Muscle layer of duodenum (tissue), 2 donors: ENCODE data around the gene TMEM19.

Experiments used
- H3K27ac ChIP-seq: one replicate; pipeline ENCODE4 v1.7.0; 2013; ENCODE audit warnings: mild to moderate bottlenecking, low read length
- H3K27me3 ChIP-seq: one replicate; pipeline ENCODE4 v1.7.0; 2013; ENCODE audit warnings: low read depth, mild to moderate bottlenecking, control low read depth, low read length
- H3K36me3 ChIP-seq, 2 donors: one replicate each; pipeline ENCODE4 v1.7.0; 2013; ENCODE audit warnings: low read length in 2 of 2, control low read depth in 1 of 2, mild to moderate bottlenecking in 1 of 2; ENCODE audit not compliant: insufficient read depth in 2 of 2, control insufficient read depth in 1 of 2
- H3K4me1 ChIP-seq, 2 donors: one replicate each; pipeline ENCODE4 v1.7.0; 2013; ENCODE audit warnings: low read length in 2 of 2, mild to moderate bottlenecking in 2 of 2, control low read depth in 1 of 2, moderate library complexity in 1 of 2; ENCODE audit not compliant: insufficient read depth in 2 of 2, control insufficient read depth in 1 of 2
- H3K4me3 ChIP-seq, 2 donors: one replicate each; pipeline ENCODE4 v1.7.0; 2013; ENCODE audit warnings: low read length in 2 of 2, low read depth in 1 of 2, mild to moderate bottlenecking in 1 of 2
- H3K9me3 ChIP-seq, 2 donors: one replicate each; pipeline ENCODE4 v1.7.0; 2013; ENCODE audit warnings: low read length in 2 of 2, control low read depth in 1 of 2, mild to moderate bottlenecking in 1 of 2; ENCODE audit not compliant: control insufficient read depth in 1 of 2
- donor health status: healthy.

Gene TMEM19

GRCh38 chr12:71719647-71720370 lies 33.9 kb downstream of the TMEM19 start:
- Histone ChIP-seq H3K27ac (no peak overlapping the region), H3K4me1 (no peaks in the 10 kb centered on the region), H3K4me3 (no peak overlapping the region), H3K9me3 (peaks cover 0 to 3% of the 10 kb centered on the region in 2 donors), H3K27me3 (no peaks in the 10 kb centered on the region), H3K36me3 (no peaks in the 10 kb centered on the region)

DNA sequence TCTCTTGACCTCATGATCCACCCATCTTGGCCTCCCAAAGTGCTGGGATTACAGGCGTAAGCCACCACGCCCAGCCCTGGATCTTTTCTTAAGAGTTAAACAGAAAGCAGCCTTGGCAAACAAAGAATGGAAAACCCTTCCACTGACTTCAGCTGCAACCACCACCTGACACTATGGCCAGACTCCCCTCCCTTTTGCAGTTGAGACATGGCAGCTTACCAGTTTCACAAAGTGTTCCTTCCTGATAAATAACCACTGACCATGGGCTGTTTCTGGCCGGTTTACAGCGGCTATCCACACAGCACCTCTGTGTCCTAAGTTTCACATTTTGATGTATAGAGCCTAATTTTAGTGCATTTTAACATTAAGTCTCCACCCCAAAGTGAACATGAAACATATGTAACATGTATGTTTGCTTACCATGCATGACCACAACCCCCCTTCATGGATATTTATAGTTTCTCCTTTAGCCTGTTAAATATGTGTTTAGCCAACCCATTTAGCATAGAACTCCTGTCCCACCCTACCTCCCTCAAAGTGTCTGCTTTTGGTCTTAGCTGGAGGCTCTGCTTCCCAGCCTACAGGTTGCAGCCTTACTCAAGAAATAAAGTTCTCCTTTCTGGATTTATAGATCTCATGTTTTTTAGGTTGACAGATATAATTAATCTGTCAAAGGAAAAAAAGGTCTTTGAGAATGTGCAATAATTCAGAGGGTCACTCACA lies 36.1 kb downstream of the TMEM19 start:
- H3K9me3 ChIP-seq, result no peaks in the 10 kb centered on the region
- H3K4me1 ChIP-seq, result no peaks in the 10 kb centered on the region
- H3K4me3 ChIP-seq, result no peak overlapping the region
- no peak overlapping the region for H3K27ac ChIP-seq
- no peaks in the 10 kb centered on the region for H3K27me3 ChIP-seq
- H3K36me3 ChIP-seq, result no peaks in the 10 kb centered on the region

DNA sequence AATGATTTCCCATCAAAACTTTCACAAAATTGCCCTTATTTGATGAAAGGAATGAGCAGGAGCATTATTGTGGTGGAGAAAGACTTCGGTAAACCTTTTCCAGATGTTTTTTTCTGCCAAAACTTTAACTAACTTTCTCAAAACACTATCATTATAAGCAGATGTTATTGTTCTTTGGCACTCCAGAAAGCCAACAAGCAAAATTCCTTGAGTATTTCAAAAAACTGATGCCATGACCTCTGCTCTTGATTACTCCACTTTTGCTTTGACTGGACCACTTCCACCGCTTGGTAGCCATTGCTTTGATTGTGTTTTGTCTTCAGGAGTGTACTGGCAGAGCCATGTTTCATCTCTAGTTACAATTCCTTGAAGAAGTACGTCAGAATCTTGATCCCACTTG lies 39.1 kb downstream of the TMEM19 start:
- no peak overlapping the region for H3K27ac ChIP-seq
- H3K4me3 ChIP-seq, result no peak overlapping the region
- no peaks in the 10 kb centered on the region for H3K9me3 ChIP-seq
- no peaks in the 10 kb centered on the region for H3K36me3 ChIP-seq
- H3K27me3 ChIP-seq, result no peaks in the 10 kb centered on the region
- no peaks in the 10 kb centered on the region for H3K4me1 ChIP-seq

DNA sequence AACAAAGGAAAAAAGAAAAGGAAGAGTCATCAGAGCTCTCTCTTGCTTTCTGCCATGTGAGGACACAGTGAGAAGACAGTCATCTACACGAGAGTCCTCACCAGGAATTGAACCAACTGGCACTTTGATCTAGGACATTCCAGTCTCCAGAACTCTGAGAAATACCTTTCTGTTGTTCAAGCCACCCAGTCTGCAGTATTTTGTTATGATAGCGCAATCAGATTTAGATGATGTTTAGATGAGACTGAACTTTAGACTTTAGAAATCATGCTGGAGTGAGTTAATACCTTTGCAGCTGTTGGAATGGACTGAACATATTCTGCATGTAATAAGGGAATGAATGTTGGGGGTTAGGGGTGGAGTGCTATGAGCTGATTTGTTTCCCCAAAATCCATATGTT lies 40.7 kb downstream of the TMEM19 start:
- no peak overlapping the region for H3K4me3 ChIP-seq
- H3K27me3 ChIP-seq, result no peaks in the 10 kb centered on the region
- H3K4me1 ChIP-seq, result no peaks in the 10 kb centered on the region
- H3K36me3 ChIP-seq, result no peaks in the 10 kb centered on the region
- no peak overlapping the region for H3K27ac ChIP-seq
- H3K9me3 ChIP-seq, result no peaks in the 10 kb centered on the region

DNA sequence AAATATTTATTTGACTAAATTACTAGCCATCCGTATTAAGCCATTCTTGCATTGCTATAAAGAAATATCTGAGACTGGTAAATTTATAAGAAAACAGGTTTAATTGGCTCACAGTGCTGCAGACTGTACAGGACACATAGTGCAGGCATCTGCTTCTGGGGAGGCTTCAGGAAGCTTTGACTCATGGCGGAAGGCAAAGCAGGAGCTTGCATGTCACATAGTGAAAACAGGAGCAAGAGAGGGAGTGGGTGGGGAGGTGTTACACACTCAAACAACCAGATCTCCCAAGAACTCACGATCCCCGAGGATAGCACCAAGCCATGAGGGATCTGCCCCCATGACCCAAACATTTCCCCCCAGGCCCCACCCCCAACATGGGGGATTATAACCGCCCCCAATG lies 42.1 kb downstream of the TMEM19 start:
- H3K27me3 ChIP-seq, result no peaks in the 10 kb centered on the region
- no peak overlapping the region for H3K4me3 ChIP-seq
- H3K4me1 ChIP-seq, result no peaks in the 10 kb centered on the region

GRCh38 chr12:71730936-71731335 lies 45.1 kb downstream of the TMEM19 start:
- Histone ChIP-seq H3K27ac (no peak overlapping the region), H3K4me1 (no peaks in the 10 kb centered on the region), H3K36me3 (no peaks in the 10 kb centered on the region), H3K9me3 (no peaks in the 10 kb centered on the region), H3K27me3 (no peaks in the 10 kb centered on the region), H3K4me3 (no peak overlapping the region)

More for the DNA sequence above, 42.1 kb downstream of the TMEM19 start:
- Histone ChIP-seq H3K9me3 (no peaks in the 10 kb centered on the region), H3K27ac (no peak overlapping the region), H3K36me3 (no peaks in the 10 kb centered on the region)

DNA sequence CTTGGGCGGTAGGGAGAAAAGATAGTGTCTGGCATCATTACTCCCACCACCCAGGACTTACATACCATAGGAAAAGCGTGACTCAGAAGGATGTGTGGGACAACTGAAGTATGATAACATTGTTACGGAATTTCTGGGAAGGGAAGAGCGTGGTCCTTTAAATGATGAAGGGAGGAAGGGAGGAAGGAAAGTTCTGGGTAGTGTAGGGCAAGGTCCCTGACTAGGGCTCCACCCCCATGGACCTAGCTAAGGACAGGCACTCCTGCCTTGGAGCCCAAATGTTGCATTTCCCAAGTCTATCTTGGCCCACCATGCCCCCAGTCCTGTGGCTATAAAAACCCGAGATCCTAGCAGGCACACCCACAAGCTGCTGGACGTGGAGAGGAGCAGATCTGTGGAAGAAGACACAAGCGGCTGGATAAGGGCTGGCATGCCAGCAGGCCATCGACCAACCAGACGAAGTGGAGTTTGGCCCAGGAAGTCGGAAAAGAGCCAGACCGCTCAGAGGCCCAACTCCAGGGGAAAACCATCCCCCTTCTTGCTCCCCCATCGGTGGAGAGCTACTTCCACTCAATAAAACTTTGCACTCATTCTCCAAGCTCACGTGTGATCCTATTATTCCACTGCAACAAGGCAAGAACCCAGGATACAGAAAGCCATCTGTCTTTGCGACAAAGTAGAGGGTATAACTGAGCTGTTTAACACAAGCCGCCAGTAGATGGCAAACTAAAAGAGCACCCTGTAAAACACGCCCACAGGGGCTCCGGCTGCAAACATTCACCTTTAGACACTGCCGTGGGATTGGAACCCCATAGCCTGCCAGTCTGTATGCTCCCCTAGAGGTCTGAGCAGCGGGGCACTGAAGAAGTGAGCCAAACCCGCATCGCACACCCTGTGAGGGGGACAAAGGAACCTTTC lies 45.8 kb downstream of the TMEM19 start:
- no peak overlapping the region for H3K27ac ChIP-seq
- no peaks in the 10 kb centered on the region for H3K36me3 ChIP-seq
- no peak overlapping the region for H3K4me3 ChIP-seq
- H3K27me3 ChIP-seq, result no peaks in the 10 kb centered on the region
- no peaks in the 10 kb centered on the region for H3K9me3 ChIP-seq
- no peaks in the 10 kb centered on the region for H3K4me1 ChIP-seq

- Histone ChIP-seq H3K4me3 (no peak overlapping the region), H3K27ac (no peak overlapping the region), H3K36me3 (no peaks in the 10 kb centered on the region), H3K9me3 (no peaks in the 10 kb centered on the region), H3K4me1 (no peaks in the 10 kb centered on the region), H3K27me3 (no peaks in the 10 kb centered on the region)
Observed at GRCh38 chr12:71732357-71732712, 46.5 kb downstream of the TMEM19 start.

- Histone ChIP-seq H3K36me3 (no peaks in the 10 kb centered on the region), H3K27ac (no peak overlapping the region), H3K4me1 (no peaks in the 10 kb centered on the region), H3K9me3 (no peaks in the 10 kb centered on the region), H3K27me3 (no peaks in the 10 kb centered on the region), H3K4me3 (no peak overlapping the region)
Observed at GRCh38 chr12:71737197-71737596, 51.3 kb downstream of the TMEM19 start.

- H3K27me3 ChIP-seq, result no peaks in the 10 kb centered on the region
- H3K27ac ChIP-seq, result no peak overlapping the region
- no peak overlapping the region for H3K4me3 ChIP-seq
Observed at GRCh38 chr12:71742998-71743397, 57.1 kb downstream of the TMEM19 start.

GRCh38 chr12:71744522-71745300 lies 58.8 kb downstream of the TMEM19 start:
- H3K9me3 ChIP-seq, result no peaks in the 10 kb centered on the region
- H3K27me3 ChIP-seq, result no peaks in the 10 kb centered on the region
- no peak overlapping the region for H3K27ac ChIP-seq
- H3K4me3 ChIP-seq, result no peak overlapping the region
- no peaks in the 10 kb centered on the region for H3K36me3 ChIP-seq
- no peaks in the 10 kb centered on the region for H3K4me1 ChIP-seq

More at GRCh38 chr12:71742998-71743397, 57.1 kb downstream of the TMEM19 start:
- H3K9me3 ChIP-seq, result no peaks in the 10 kb centered on the region
- H3K4me1 ChIP-seq, result no peaks in the 10 kb centered on the region
- no peaks in the 10 kb centered on the region for H3K36me3 ChIP-seq
